ENCODE results near the gene METRNL.

The METRNL gene

DNA sequence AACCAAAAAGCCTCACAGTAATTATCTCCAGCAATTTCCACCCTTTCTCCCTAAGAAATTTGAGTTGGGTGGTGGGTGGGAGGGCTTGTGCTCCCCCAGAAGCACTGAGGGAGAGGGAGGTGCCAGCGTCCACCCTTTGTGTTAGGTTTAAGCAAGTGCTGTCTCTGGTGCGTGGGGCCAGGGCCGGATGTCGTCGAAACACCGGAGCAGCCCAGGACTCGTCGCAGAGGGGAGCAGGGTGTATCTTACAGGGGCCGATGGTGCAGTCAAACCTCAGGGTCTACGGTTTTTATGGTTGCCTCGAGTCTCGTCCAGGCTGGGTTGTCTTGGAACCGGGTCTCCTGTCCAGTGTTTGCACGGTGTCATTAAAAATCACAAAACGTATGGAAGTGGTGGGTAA, 35.3 kb downstream of the METRNL start:
- no peak for DNase-seq
- over 99% methylated on average over 15 of the region's 15 CpGs for WGBS (ENCODE audit: insufficient coverage)
- Histone ChIP-seq H3K4me3 (ENCODE audit: control insufficient read depth in 1 of 7, extremely low read depth in 1 of 7, insufficient read depth in 4 of 7, low read depth in 2 of 7, low read length in 6 of 7) (no peak overlapping the region), H3K9me3 (ENCODE audit: control extremely low read depth in 1 of 5, control insufficient read depth in 4 of 5, insufficient read depth in 2 of 5, low read depth in 1 of 5, low read length in 4 of 5) (no peaks in the 10 kb centered on the region), H3K27ac (ENCODE audit: insufficient read depth in 1 of 2, low read depth in 1 of 2, low read length in 2 of 2, poor library complexity in 1 of 2, severe bottlenecking in 2 of 2) (no peak overlapping the region), H3K4me1 (ENCODE audit: control extremely low read depth in 1 of 4, control insufficient read depth in 4 of 4, insufficient read depth in 4 of 4, low read length in 3 of 4) (peaks cover 2 to 40% (median 34%) of the 10 kb centered on the region in 4 experiments), H3K27me3 (replicated peaks in 2 of 5; ENCODE audit: control insufficient read depth in 4 of 5, insufficient read depth in 5 of 5, low read length in 4 of 5) (no peaks in the 10 kb centered on the region), H3K36me3 (ENCODE audit: control insufficient read depth in 4 of 4, insufficient read depth in 4 of 4, low read length in 3 of 4) (no peaks in the 10 kb centered on the region)
- ChIA-PET POLR2A (no interaction called here), CTCF (interaction anchor here (0.8 kb wide), 1 partner anchor 17 kb away, joined by 3 read pairs; no protein-coding TSS in a partner anchor)

GRCh38 chr17:83115202-83115651, 35.8 kb downstream of the METRNL start:
- H3K27me3 ChIP-seq (replicated peaks in 2 of 5; ENCODE audit: control insufficient read depth in 4 of 5, insufficient read depth in 5 of 5, low read length in 4 of 5) = no peaks in the 10 kb centered on the region
- no peak overlapping the region for H3K4me3 ChIP-seq (ENCODE audit: control insufficient read depth in 1 of 7, extremely low read depth in 1 of 7, insufficient read depth in 4 of 7, low read depth in 2 of 7, low read length in 6 of 7)
- H3K27ac ChIP-seq (ENCODE audit: insufficient read depth in 1 of 2, low read depth in 1 of 2, low read length in 2 of 2, poor library complexity in 1 of 2, severe bottlenecking in 2 of 2) = no peak overlapping the region
- H3K36me3 ChIP-seq (ENCODE audit: control insufficient read depth in 4 of 4, insufficient read depth in 4 of 4, low read length in 3 of 4) = no peaks in the 10 kb centered on the region
- no peaks in the 10 kb centered on the region for H3K9me3 ChIP-seq (ENCODE audit: control extremely low read depth in 1 of 5, control insufficient read depth in 4 of 5, insufficient read depth in 2 of 5, low read depth in 1 of 5, low read length in 4 of 5)
- CTCF ChIA-PET = interaction anchor here (0.8 to 1.2 kb wide), 2 partner anchors 14 to 17 kb away, joined by 3 read pairs; no protein-coding TSS in a partner anchor
- DNase-seq = no peak
- peaks cover 2 to 38% (median 34%) of the 10 kb centered on the region in 4 experiments for H3K4me1 ChIP-seq (ENCODE audit: control extremely low read depth in 1 of 4, control insufficient read depth in 4 of 4, insufficient read depth in 4 of 4, low read length in 3 of 4)
- WGBS (ENCODE audit: insufficient coverage) = 96% methylated on average over 18 of the region's 19 CpGs
- POLR2A ChIA-PET = no interaction called here

- H3K27ac ChIP-seq (ENCODE audit: insufficient read depth in 1 of 2, low read depth in 1 of 2, low read length in 2 of 2, poor library complexity in 1 of 2, severe bottlenecking in 2 of 2) = no peak overlapping the region
- no peak for DNase-seq
- ChIA-PET POLR2A (no interaction called here), CTCF (interaction anchor here (0.6 to 1.2 kb wide), 2 partner anchors 15 to 83 kb away, joined by 3 read pairs; no protein-coding TSS in a partner anchor)
- H3K4me1 ChIP-seq (ENCODE audit: control extremely low read depth in 1 of 4, control insufficient read depth in 4 of 4, insufficient read depth in 4 of 4, low read length in 3 of 4) = peaks cover 2 to 43% (median 39%) of the 10 kb centered on the region in 4 experiments
- H3K27me3 ChIP-seq (replicated peaks in 2 of 5; ENCODE audit: control insufficient read depth in 4 of 5, insufficient read depth in 5 of 5, low read length in 4 of 5) = no peaks in the 10 kb centered on the region
- H3K4me3 ChIP-seq (ENCODE audit: control insufficient read depth in 1 of 7, extremely low read depth in 1 of 7, insufficient read depth in 4 of 7, low read depth in 2 of 7, low read length in 6 of 7) = no peak overlapping the region
- no peaks in the 10 kb centered on the region for H3K9me3 ChIP-seq (ENCODE audit: control extremely low read depth in 1 of 5, control insufficient read depth in 4 of 5, insufficient read depth in 2 of 5, low read depth in 1 of 5, low read length in 4 of 5)
- 87% methylated on average over 12 of the region's 18 CpGs for WGBS (ENCODE audit: insufficient coverage)
- no peaks in the 10 kb centered on the region for H3K36me3 ChIP-seq (ENCODE audit: control insufficient read depth in 4 of 4, insufficient read depth in 4 of 4, low read length in 3 of 4)
These were observed 36.4 kb downstream of the METRNL start for GRCh38 chr17:83115832-83116231.

GRCh38 chr17:83116311-83116771, 36.9 kb downstream of the METRNL start:
- DNase-seq = no peak
- Histone ChIP-seq H3K4me1 (ENCODE audit: control extremely low read depth in 1 of 4, control insufficient read depth in 4 of 4, insufficient read depth in 4 of 4, low read length in 3 of 4) (peaks cover 2 to 43% (median 39%) of the 10 kb centered on the region in 4 experiments), H3K9me3 (ENCODE audit: control extremely low read depth in 1 of 5, control insufficient read depth in 4 of 5, insufficient read depth in 2 of 5, low read depth in 1 of 5, low read length in 4 of 5) (no peaks in the 10 kb centered on the region), H3K36me3 (ENCODE audit: control insufficient read depth in 4 of 4, insufficient read depth in 4 of 4, low read length in 3 of 4) (no peaks in the 10 kb centered on the region), H3K4me3 (ENCODE audit: control insufficient read depth in 1 of 7, extremely low read depth in 1 of 7, insufficient read depth in 4 of 7, low read depth in 2 of 7, low read length in 6 of 7) (no peak overlapping the region), H3K27me3 (replicated peaks in 2 of 5; ENCODE audit: control insufficient read depth in 4 of 5, insufficient read depth in 5 of 5, low read length in 4 of 5) (no peaks in the 10 kb centered on the region), H3K27ac (ENCODE audit: insufficient read depth in 1 of 2, low read depth in 1 of 2, low read length in 2 of 2, poor library complexity in 1 of 2, severe bottlenecking in 2 of 2) (no peak overlapping the region)
- WGBS (ENCODE audit: insufficient coverage) = 97% methylated on average over 17 of the region's 23 CpGs
- ChIA-PET CTCF (interaction anchor here (0.6 to 1.5 kb wide), 5 partner anchors 10 to 88 kb away, joined by 3 read pairs; no protein-coding TSS in a partner anchor), POLR2A (no interaction called here)

DNA sequence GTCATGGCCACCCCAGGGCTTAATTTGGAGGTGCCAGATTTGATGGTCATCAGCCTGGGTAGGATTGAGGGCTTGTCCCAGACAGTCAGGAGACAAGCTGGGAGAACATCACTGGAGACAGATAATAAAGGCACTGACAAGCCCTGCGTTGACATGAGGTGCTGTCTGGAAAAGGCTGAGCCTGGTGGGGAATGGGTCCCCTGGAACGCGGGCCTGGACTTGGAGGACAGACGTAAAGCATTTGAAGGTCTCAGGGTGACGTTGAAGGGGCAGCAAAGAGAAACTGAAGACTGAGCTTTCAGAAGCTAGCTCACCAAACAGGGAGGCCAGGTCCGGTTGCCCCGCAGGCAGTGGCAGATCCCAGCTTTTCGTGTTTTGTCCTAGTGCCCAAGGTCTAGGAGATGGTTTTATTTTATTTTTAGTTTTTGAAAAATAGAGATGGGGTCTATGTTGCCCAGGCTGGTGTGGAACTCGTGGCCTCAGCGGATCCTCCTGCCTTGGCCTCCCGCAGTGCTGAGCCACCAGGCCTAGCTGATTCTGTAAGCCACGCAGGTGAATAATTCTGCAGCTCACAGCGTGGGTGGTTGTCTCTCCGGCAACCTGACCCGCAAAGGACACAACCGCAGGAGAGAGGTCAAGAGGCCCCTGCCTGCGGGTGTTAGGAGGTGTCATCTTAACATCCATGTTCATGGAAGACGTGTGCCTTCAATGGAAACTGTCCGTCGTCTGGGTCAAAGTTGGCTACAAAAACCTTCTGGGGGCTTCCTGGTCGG, 37.6 kb downstream of the METRNL start:
- 98% methylated on average over 20 of the region's 21 CpGs for WGBS (ENCODE audit: insufficient coverage)
- ChIA-PET POLR2A (no interaction called here), CTCF (interaction anchor here (1.2 to 1.8 kb wide), 6 partner anchors 10 to 87 kb away, joined by 3 to 6 read pairs (median 3); no protein-coding TSS in a partner anchor)
- Histone ChIP-seq H3K4me3 (ENCODE audit: control insufficient read depth in 1 of 7, extremely low read depth in 1 of 7, insufficient read depth in 4 of 7, low read depth in 2 of 7, low read length in 6 of 7) (no peak overlapping the region), H3K27ac (ENCODE audit: insufficient read depth in 1 of 2, low read depth in 1 of 2, low read length in 2 of 2, poor library complexity in 1 of 2, severe bottlenecking in 2 of 2) (no peak overlapping the region), H3K4me1 (ENCODE audit: control extremely low read depth in 1 of 4, control insufficient read depth in 4 of 4, insufficient read depth in 4 of 4, low read length in 3 of 4) (peaks cover 5 to 49% (median 39%) of the 10 kb centered on the region in 4 experiments), H3K36me3 (ENCODE audit: control insufficient read depth in 4 of 4, insufficient read depth in 4 of 4, low read length in 3 of 4) (no peaks in the 10 kb centered on the region), H3K27me3 (replicated peaks in 2 of 5; ENCODE audit: control insufficient read depth in 4 of 5, insufficient read depth in 5 of 5, low read length in 4 of 5) (no peaks in the 10 kb centered on the region), H3K9me3 (ENCODE audit: control extremely low read depth in 1 of 5, control insufficient read depth in 4 of 5, insufficient read depth in 2 of 5, low read depth in 1 of 5, low read length in 4 of 5) (no peaks in the 10 kb centered on the region)
- no peak for DNase-seq

DNA sequence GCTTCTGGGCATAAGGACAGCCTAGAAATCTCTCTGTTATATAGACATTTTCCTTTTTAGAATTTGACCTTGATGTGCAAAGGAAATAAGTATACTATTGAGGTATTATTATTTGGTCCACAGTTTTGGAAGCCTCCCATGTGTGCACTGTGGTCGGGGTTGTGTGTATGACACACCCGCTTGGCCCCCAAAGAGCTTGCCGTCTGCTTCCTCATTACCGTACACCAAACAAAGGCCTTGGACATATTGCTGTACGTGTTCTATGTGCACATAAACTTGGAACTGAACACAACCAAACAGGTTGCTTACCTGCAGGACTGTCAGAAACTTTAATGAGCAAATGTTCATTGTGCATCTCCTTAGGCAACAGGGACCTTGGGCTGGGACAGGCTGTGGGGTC, 38.2 kb downstream of the METRNL start:
- CTCF ChIA-PET = interaction anchor here (1.2 to 1.8 kb wide), 7 partner anchors 8 to 86 kb away, joined by 3 to 6 read pairs (median 3); no protein-coding TSS in a partner anchor
- POLR2A ChIA-PET = interaction anchor here (1.3 kb wide), 1 partner anchor 82 kb away, joined by 4 read pairs; no protein-coding TSS in a partner anchor

More for the DNA sequence above, 38.2 kb downstream of the METRNL start:
- Histone ChIP-seq H3K36me3 (ENCODE audit: control insufficient read depth in 4 of 4, insufficient read depth in 4 of 4, low read length in 3 of 4) (no peaks in the 10 kb centered on the region), H3K27ac (ENCODE audit: insufficient read depth in 1 of 2, low read depth in 1 of 2, low read length in 2 of 2, poor library complexity in 1 of 2, severe bottlenecking in 2 of 2) (no peak overlapping the region), H3K4me3 (ENCODE audit: control insufficient read depth in 1 of 7, extremely low read depth in 1 of 7, insufficient read depth in 4 of 7, low read depth in 2 of 7, low read length in 6 of 7) (no peak overlapping the region), H3K4me1 (ENCODE audit: control extremely low read depth in 1 of 4, control insufficient read depth in 4 of 4, insufficient read depth in 4 of 4, low read length in 3 of 4) (peaks cover 5 to 53% (median 41%) of the 10 kb centered on the region in 4 experiments), H3K27me3 (replicated peaks in 2 of 5; ENCODE audit: control insufficient read depth in 4 of 5, insufficient read depth in 5 of 5, low read length in 4 of 5) (no peaks in the 10 kb centered on the region), H3K9me3 (ENCODE audit: control extremely low read depth in 1 of 5, control insufficient read depth in 4 of 5, insufficient read depth in 2 of 5, low read depth in 1 of 5, low read length in 4 of 5) (no peaks in the 10 kb centered on the region)
- peak in 2 of 3 donors; percentile 72 to 80 for DNase-seq
- WGBS (ENCODE audit: insufficient coverage) = 45% methylated on average over 5 of the region's 5 CpGs

All from common myeloid progenitor, CD34-positive (primary cell).